ENCODE data around the gene BEAN1.
A peak's percentile ranks its signal among the peaks of the same experiment; 100 is the strongest.

- TF ChIP-seq, protein P1, sequence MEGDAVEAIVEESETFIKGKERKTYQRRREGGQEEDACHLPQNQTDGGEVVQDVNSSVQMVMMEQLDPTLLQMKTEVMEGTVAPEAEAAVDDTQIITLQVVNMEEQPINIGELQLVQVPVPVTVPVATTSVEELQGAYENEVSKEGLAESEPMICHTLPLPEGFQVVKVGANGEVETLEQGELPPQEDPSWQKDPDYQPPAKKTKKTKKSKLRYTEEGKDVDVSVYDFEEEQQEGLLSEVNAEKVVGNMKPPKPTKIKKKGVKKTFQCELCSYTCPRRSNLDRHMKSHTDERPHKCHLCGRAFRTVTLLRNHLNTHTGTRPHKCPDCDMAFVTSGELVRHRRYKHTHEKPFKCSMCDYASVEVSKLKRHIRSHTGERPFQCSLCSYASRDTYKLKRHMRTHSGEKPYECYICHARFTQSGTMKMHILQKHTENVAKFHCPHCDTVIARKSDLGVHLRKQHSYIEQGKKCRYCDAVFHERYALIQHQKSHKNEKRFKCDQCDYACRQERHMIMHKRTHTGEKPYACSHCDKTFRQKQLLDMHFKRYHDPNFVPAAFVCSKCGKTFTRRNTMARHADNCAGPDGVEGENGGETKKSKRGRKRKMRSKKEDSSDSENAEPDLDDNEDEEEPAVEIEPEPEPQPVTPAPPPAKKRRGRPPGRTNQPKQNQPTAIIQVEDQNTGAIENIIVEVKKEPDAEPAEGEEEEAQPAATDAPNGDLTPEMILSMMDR (conservative IDR thresholded peaks at IDR 0.05; ENCODE audit: low read depth in 2 of 2): no peak
- TF ChIP-seq POLR2AphosphoS5 (IDR thresholded peaks at IDR 0.05; ENCODE audit: low read depth): no peak
- TF ChIP-seq CREB1 (CRISPR knock-in tag; IDR thresholded peaks at IDR 0.05; ENCODE audit: low read depth): peak; percentile 38; the same call in 1 of the 2 replicates
- TF ChIP-seq EZH2phosphoT487 (IDR thresholded peaks at IDR 0.05; ENCODE audit: unreplicated experiment): no peak
- TF ChIP-seq JUNB (IDR thresholded peaks at IDR 0.05; ENCODE audit: unreplicated experiment): no peak
- TF ChIP-seq NANOG (IDR thresholded peaks at IDR 0.05; ENCODE audit: borderline replicate concordance): no peak
- TF ChIP-seq EZH2 (IDR thresholded peaks at IDR 0.05; ENCODE audit: low read depth, unreplicated experiment): no peak
- no peak for TF ChIP-seq STAT1 (IDR thresholded peaks at IDR 0.05; ENCODE audit: unreplicated experiment)
- TF ChIP-seq REST (IDR thresholded peaks at IDR 0.05; ENCODE audit: unreplicated experiment): no peak
- TF ChIP-seq, protein P2, sequence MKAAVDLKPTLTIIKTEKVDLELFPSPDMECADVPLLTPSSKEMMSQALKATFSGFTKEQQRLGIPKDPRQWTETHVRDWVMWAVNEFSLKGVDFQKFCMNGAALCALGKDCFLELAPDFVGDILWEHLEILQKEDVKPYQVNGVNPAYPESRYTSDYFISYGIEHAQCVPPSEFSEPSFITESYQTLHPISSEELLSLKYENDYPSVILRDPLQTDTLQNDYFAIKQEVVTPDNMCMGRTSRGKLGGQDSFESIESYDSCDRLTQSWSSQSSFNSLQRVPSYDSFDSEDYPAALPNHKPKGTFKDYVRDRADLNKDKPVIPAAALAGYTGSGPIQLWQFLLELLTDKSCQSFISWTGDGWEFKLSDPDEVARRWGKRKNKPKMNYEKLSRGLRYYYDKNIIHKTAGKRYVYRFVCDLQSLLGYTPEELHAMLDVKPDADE (IDR thresholded peaks at IDR 0.05): no peak
- TF ChIP-seq ZNF331 (CRISPR knock-in tag; IDR thresholded peaks at IDR 0.05; ENCODE audit: low read depth): no peak
- TF ChIP-seq ZNF114 (CRISPR knock-in tag; IDR thresholded peaks at IDR 0.05): no peak
- TF ChIP-seq, protein P3, sequence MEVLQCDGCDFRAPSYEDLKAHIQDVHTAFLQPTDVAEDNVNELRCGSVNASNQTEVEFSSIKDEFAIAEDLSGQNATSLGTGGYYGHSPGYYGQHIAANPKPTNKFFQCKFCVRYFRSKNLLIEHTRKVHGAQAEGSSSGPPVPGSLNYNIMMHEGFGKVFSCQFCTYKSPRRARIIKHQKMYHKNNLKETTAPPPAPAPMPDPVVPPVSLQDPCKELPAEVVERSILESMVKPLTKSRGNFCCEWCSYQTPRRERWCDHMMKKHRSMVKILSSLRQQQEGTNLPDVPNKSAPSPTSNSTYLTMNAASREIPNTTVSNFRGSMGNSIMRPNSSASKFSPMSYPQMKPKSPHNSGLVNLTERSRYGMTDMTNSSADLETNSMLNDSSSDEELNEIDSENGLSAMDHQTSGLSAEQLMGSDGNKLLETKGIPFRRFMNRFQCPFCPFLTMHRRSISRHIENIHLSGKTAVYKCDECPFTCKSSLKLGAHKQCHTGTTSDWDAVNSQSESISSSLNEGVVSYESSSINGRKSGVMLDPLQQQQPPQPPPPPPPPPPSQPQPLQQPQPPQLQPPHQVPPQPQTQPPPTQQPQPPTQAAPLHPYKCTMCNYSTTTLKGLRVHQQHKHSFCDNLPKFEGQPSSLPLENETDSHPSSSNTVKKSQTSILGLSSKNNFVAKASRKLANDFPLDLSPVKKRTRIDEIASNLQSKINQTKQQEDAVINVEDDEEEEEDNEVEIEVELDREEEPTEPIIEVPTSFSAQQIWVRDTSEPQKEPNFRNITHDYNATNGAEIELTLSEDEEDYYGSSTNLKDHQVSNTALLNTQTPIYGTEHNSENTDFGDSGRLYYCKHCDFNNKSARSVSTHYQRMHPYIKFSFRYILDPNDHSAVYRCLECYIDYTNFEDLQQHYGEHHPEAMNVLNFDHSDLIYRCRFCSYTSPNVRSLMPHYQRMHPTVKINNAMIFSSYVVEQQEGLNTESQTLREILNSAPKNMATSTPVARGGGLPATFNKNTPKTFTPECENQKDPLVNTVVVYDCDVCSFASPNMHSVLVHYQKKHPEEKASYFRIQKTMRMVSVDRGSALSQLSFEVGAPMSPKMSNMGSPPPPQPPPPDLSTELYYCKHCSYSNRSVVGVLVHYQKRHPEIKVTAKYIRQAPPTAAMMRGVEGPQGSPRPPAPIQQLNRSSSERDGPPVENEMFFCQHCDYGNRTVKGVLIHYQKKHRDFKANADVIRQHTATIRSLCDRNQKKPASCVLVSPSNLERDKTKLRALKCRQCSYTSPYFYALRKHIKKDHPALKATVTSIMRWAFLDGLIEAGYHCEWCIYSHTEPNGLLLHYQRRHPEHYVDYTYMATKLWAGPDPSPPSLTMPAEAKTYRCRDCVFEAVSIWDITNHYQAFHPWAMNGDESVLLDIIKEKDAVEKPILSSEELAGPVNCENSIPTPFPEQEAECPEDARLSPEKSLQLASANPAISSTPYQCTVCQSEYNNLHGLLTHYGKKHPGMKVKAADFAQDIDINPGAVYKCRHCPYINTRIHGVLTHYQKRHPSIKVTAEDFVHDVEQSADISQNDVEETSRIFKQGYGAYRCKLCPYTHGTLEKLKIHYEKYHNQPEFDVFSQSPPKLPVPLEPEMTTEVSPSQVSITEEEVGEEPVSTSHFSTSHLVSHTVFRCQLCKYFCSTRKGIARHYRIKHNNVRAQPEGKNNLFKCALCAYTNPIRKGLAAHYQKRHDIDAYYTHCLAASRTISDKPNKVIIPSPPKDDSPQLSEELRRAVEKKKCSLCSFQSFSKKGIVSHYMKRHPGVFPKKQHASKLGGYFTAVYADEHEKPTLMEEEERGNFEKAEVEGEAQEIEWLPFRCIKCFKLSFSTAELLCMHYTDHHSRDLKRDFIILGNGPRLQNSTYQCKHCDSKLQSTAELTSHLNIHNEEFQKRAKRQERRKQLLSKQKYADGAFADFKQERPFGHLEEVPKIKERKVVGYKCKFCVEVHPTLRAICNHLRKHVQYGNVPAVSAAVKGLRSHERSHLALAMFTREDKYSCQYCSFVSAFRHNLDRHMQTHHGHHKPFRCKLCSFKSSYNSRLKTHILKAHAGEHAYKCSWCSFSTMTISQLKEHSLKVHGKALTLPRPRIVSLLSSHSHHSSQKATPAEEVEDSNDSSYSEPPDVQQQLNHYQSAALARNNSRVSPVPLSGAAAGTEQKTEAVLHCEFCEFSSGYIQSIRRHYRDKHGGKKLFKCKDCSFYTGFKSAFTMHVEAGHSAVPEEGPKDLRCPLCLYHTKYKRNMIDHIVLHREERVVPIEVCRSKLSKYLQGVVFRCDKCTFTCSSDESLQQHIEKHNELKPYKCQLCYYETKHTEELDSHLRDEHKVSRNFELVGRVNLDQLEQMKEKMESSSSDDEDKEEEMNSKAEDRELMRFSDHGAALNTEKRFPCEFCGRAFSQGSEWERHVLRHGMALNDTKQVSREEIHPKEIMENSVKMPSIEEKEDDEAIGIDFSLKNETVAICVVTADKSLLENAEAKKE (CRISPR knock-in tag; IDR thresholded peaks at IDR 0.05): no peak
Measured at GRCh38 chr16:66459878-66460277, 32.8 kb downstream of the BEAN1 start.

Data from GM23338 (cell line).